AG09319 (cell line): ENCODE data around the gene GCLC.

Source experiments
- DNase-seq: peaks from one replicate; pipeline ENCODE4 v3.0.0-alpha.2; 2010; ENCODE audit warnings: low read depth; ENCODE audit errors: extremely low read depth
- TF ChIP-seq, protein P1 (sequence below): IDR thresholded peaks from 2 replicates; pipeline ENCODE4 v1.5.1; 2011; ENCODE audit warnings: low read depth, mild to moderate bottlenecking, inconsistent platforms, low read length, moderate library complexity

The GCLC gene

DNA sequence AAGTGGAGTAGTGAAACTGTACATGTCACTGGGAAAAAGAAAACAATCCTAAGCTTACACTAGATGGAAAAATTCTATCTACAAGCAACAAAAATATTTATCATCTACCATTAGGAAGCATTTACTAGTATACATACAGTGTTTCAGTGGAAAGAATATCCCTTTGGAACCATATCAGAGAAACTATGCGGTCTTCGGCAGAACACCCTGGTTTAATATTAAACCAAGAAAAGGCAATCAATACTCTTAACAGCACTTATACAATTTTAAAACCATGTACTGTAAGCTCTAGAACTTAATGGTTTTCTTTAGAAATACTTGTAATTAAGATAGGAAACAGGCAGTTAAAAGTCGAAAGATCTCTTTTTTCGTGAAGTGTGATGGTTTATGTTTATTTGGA, 32.3 kb downstream of the GCLC start:
- DNase-seq = no peak
- TF ChIP-seq, protein P1, sequence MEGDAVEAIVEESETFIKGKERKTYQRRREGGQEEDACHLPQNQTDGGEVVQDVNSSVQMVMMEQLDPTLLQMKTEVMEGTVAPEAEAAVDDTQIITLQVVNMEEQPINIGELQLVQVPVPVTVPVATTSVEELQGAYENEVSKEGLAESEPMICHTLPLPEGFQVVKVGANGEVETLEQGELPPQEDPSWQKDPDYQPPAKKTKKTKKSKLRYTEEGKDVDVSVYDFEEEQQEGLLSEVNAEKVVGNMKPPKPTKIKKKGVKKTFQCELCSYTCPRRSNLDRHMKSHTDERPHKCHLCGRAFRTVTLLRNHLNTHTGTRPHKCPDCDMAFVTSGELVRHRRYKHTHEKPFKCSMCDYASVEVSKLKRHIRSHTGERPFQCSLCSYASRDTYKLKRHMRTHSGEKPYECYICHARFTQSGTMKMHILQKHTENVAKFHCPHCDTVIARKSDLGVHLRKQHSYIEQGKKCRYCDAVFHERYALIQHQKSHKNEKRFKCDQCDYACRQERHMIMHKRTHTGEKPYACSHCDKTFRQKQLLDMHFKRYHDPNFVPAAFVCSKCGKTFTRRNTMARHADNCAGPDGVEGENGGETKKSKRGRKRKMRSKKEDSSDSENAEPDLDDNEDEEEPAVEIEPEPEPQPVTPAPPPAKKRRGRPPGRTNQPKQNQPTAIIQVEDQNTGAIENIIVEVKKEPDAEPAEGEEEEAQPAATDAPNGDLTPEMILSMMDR = no peak

DNA sequence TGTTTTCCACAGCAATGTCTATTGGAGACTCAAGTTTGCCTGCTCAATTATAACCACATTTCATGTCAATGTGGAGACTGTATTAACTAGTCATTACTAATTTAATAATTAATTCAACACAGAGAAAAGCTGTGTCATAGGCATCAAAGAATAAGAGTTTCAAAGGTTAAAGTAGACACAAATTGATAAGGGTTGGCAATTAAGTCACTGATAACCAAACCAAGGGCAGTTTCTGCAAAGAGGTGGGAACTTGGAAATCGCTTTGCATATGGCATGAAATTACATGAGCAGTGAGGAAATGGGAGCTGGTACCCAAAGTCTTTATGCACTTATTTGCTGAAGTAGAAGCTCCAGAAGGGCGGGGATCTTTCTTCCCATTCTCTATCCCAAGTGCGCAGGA, 34.2 kb downstream of the GCLC start:
- no peak for DNase-seq
- TF ChIP-seq, protein P1 = no peak

DNA sequence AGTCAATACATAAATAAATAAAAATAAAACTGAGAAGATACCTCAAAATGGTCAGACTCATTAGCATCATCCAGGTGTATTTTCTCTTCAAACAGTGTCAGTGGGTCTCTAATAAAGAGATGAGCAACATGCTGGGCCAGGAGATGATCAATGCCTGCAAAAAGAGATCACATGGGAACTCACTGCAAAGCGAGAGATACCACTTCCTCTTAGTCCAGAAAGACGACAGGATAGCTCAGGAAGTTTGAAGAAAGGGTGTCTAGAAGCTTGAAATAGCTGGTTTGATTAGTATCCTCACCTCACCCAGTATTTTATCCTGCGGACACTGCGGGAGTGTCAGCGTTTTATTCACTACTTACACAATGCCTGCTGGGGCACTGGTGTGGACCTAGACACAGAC, 38.0 kb downstream of the GCLC start:
- TF ChIP-seq, protein P1 = no peak
- no peak for DNase-seq

DNA sequence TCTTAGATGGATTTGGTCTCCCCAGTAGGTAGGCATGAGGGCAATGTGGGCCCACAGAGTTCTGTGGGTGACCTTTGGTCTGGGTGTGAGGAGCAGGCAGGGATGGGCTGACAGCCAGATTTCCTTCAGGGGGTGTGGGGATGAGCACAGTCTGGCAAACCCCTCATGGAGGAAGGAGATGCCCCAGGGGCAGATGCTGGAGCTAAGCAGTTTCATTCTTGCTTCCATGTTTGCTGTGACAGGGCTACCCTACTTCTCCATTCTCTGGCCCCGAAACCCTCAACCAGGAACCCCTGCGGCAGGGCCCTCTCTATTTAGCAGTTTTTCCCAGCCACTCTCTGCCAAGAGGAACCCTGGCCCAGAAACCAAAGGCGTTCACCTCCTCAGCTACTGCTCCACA, 40.4 kb downstream of the GCLC start:
- TF ChIP-seq, protein P1 = no peak

DNA sequence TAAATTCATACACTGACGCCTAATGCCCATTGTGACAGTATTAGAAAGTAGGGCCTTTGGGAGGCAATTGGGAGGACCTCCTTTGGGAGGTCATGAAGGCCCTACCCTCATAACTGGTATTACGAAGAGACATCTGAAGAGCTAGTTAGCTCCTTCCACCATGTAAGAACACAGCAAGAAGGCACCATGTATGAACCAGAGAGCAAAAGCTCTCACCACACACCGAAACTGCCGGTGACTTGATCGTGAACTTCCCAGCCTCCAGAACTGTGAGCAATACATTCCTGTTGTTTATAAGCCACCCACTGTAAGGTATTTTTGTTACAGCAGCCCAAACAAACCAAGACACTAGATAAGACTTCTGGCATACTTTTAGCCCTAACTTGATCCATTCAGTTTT, 41.8 kb downstream of the GCLC start:
- no peak for DNase-seq
- TF ChIP-seq, protein P1 = no peak

More for the DNA sequence above, 40.4 kb downstream of the GCLC start:
- DNase-seq = no peak

DNA sequence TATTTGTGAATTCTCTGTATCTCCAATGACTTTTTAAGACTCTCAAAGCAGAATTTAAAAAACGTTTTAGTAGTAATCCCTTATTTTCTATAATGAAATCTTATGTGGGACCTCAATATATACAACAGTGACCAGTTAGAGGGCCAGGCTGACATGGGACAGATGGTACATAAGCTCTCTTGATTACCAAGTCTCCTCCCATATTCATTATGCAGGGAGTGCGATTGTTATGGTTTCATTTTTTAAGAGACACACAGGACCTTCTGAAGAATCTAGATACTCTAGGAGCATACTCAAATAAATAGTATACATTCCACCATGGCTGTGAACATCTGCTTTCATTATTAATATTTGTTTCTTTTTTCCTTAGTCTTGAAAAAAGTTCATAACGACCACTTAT, 43.5 kb downstream of the GCLC start:
- TF ChIP-seq, protein P1 = no peak
- no peak for DNase-seq

DNA sequence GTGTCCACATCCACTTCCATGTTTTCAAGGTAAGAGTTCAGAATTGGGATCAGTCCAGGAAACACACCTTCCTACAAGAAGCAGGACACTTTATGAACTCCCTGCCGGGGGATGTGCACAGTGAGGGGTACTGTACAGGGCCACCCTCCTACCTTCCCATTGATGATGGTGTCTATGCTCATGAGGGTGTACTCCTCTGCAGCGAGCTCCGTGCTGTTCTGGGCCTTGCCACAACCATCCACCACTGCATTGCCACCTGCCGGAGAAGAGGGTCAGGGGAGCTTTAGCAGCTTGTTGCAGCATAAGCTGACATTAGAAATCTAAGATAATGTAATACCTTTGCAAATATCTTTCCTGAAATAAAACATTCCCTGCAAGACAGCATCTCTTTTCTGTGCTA, 44.8 kb downstream of the GCLC start:
- TF ChIP-seq, protein P1 = no peak
- no peak for DNase-seq
